NCI-H146 treated with DMSO at 0.1 percent for 48 hours (cell line): Measurements from ENCODE around the gene SYCN.

Experiments used
- DNase-seq: peaks from one replicate; lab custom pipeline; 2025; ENCODE audit not compliant: unreplicated experiment; lab: John Stamatoyannopoulos, UW

The SYCN gene

DNA sequence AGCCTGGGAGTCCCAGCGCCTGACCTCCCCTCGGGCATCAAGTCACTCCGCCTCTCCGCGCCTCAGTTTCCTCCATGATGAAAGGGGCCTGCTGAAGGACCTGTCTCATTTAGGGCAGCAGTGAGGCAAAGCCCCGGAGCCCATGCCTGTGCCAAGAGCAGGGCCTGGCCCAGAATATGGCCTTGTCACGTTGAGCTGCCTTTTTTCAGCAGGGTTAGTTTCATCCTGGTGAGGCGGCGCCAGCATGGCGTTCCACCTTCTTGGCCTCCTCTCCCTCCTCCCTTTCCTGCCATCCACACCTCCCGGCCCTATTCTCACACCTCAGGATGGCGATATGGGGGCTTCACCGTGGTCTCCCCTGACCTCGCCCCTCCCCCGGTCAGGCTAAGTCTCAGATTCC lies 48.3 kb downstream of the SYCN start:
- no peak for DNase-seq

DNA sequence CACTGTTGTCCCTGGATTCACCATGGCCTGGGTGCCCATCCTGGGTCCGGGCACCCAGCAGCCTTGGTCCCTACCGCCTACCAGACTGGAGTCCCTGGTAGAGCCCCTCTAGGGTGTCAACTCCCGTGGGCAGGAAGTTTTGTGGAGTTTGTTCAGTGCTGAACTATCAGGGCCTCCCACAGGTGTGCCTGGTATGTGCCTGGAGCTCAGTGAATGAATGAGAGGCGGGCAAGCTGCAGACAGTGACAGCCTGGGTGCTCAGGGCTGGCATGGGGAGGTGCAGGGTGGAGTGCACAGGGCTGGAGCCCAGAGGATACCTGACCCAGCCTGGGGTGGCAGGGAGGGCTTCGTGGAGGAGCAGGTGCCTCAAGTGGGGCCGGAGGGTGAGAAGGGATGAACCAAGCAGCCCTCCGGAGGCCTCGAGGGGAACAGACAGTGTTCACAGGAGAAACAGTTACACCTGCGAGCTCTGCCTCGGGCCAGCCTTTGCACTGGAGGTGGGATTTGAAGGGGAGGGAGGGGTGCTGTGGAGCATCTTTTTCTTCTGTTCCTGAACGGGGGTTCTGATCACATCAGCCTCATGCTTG lies 48.9 kb downstream of the SYCN start:
- DNase-seq = no peak

DNA sequence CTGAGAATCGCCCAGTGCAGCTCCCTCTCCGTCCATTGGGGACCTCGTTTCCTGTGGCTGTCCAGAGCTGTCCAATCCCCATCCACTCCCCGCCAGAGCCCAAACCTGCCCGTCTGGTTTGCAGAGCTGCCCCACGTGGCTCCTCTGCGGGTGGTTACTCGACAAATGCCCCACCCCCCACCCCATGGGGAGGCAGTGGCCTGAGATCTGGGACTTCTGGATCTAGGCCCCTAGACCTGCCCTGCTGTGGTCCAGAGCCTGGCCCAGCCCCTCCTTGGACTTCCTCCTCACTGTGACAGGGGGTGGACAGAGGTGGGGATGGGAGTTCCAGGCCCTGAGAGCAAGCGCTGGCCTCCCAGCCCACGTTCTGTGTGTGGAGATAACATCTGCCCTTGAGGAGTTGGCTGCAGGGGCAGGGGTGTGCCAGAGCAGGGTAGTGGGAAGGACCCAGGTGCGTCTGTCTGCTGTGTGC lies 49.4 kb downstream of the SYCN start:
- DNase-seq = no peak

DNA sequence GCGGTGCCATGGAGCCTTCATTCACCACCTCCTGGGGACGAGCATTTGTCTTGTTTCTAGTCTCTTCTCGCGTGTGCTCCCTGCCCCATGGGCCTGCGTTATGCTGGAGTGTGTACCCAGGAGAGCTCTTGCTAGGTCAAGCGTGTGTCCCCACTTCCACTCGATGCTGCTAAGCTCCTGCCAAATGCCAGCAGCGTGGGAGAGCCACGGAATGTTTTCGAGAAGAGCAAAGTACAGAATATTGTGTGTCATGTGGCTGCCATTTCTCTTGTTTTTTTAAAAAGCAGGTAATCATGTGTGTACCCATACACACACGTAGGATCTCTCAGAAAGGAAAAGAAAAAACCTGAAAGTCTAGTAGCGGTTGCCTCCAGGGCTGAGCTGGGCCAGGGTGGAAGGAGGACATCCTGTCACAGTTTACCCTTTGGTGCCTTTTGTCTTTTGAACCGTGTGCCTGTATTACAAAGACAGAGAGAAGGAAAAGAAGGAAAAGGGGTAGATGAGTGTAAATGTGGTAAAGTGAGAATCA lies 49.9 kb downstream of the SYCN start:
- DNase-seq = no peak
